CD4-positive, alpha-beta T cell (primary cell): ENCODE measurements around the gene ZNF521. TPM values are rescaled to one million over a fixed set of nuclear protein-coding genes. Genes with fewer than 3 reads are reported as not detected.

Experiments used
- ATAC-seq: fragments of 200-7000 bp; cut with Tn5 transposase; one replicate; pipeline ENCODE4 v1.10.0; 2022; ENCODE audit warnings: mild to moderate bottlenecking; ENCODE audit not compliant: poor library complexity
- CTCF ChIA-PET: fragments of 350-600 bp; sonication (Branson Sonifier 250); formaldehyde crosslinking; loops from one replicate; lab custom pipeline; 2021; ENCODE audit warnings: antibody characterized with exemption, inconsistent platforms; lab: Charles Lee
- POLR2A ChIA-PET: fragments of 350-600 bp; sonication (Branson Sonifier 250); formaldehyde crosslinking; loops from one replicate; lab custom pipeline; 2021; ENCODE audit warnings: antibody characterized with exemption, inconsistent platforms; lab: Charles Lee
- DNase-seq, 14 experiments: peaks; one replicate each; pipeline ENCODE4 v3.0.0-alpha.2; 2013 to 2020; ENCODE audit warnings: mixed read lengths in 2 of 14
- H3K27ac ChIP-seq, 2 donors: one replicate each; pipeline versions ENCODE4 v1.5.1 to v1.7.0; 2013; ENCODE audit warnings: low read length in 2 of 2, low read depth in 1 of 2, mild to moderate bottlenecking in 1 of 2
- H3K27me3 ChIP-seq, 2 experiments: 1 replicate in 1 of 2; 2 replicates in 1 of 2; pipeline versions ENCODE4 v1.6.1 to v1.7.0; 2013; ENCODE audit warnings: low read length in 2 of 2, control low read depth in 1 of 2, mild to moderate bottlenecking in 1 of 2, moderate library complexity in 1 of 2; ENCODE audit not compliant: insufficient read depth in 2 of 2, control insufficient read depth in 1 of 2
- H3K36me3 ChIP-seq: one replicate; pipeline ENCODE4 v1.6.1; 2013; ENCODE audit warnings: low read length, control low read depth; ENCODE audit not compliant: insufficient read depth
- H3K4me1 ChIP-seq: one replicate; pipeline ENCODE4 v1.6.1; 2013; ENCODE audit warnings: low read length, control low read depth; ENCODE audit not compliant: insufficient read depth
- H3K4me3 ChIP-seq: one replicate; pipeline ENCODE4 v1.5.1; 2013; ENCODE audit warnings: mild to moderate bottlenecking, low read length, moderate library complexity
- H3K9me3 ChIP-seq, 2 experiments: 1 replicate in 1 of 2; 2 replicates in 1 of 2; pipeline versions ENCODE4 v1.6.1 to v1.7.0; 2013; ENCODE audit warnings: low read length in 2 of 2, mild to moderate bottlenecking in 2 of 2, control low read depth in 1 of 2, moderate library complexity in 1 of 2; ENCODE audit not compliant: control insufficient read depth in 1 of 2, insufficient read depth in 1 of 2
- H3K27ac Mint-ChIP-seq: one replicate; pipeline ENCODE4 v1.8.0; 2020; ENCODE audit warnings: mixed read lengths
- H3K27me3 Mint-ChIP-seq: one replicate; pipeline ENCODE4 v1.8.0; 2021; ENCODE audit warnings: mixed read lengths
- H3K36me3 Mint-ChIP-seq: one replicate; pipeline ENCODE4 v1.8.0; 2021; ENCODE audit warnings: low read depth, mixed read lengths
- H3K4me1 Mint-ChIP-seq: one replicate; pipeline ENCODE4 v1.8.0; 2021; ENCODE audit warnings: low read depth, mixed read lengths
- H3K4me3 Mint-ChIP-seq: one replicate; pipeline ENCODE4 v1.8.0; 2020; ENCODE audit warnings: mild to moderate bottlenecking, mixed read lengths
- H3K9me3 Mint-ChIP-seq: one replicate; pipeline ENCODE4 v1.8.0; 2020; ENCODE audit warnings: mixed read lengths
- intact Hi-C, 2 experiments: fragments of 100-400 bp; cut with DNase I in 1 of 2; cut with micrococcal nuclease in 1 of 2; formaldehyde crosslinking; loops; one replicate each; pipeline versions ENCODE4 v1.15.1 to v1.9.0; 2023 to 2025; cut with DNase I, micrococcal nuclease
- total RNA-seq, 174 experiments: library from RNA in 2 of 174; stranded (reverse) in 2 of 174; gene quantifications; one replicate each; pipeline ENCODE4 v1.2.3 and lab custom pipeline; 2021 to 2026
- TF ChIP-seq, protein P1 (sequence below): fragments of 200-600 bp; IDR thresholded peaks from one replicate; pipeline ENCODE4 v1.8.0; 2022; ENCODE audit warnings: antibody characterized with exemption, mild to moderate bottlenecking

The ZNF521 gene
- total RNA-seq, 2 experiments from 2014 or later = not detected

DNA sequence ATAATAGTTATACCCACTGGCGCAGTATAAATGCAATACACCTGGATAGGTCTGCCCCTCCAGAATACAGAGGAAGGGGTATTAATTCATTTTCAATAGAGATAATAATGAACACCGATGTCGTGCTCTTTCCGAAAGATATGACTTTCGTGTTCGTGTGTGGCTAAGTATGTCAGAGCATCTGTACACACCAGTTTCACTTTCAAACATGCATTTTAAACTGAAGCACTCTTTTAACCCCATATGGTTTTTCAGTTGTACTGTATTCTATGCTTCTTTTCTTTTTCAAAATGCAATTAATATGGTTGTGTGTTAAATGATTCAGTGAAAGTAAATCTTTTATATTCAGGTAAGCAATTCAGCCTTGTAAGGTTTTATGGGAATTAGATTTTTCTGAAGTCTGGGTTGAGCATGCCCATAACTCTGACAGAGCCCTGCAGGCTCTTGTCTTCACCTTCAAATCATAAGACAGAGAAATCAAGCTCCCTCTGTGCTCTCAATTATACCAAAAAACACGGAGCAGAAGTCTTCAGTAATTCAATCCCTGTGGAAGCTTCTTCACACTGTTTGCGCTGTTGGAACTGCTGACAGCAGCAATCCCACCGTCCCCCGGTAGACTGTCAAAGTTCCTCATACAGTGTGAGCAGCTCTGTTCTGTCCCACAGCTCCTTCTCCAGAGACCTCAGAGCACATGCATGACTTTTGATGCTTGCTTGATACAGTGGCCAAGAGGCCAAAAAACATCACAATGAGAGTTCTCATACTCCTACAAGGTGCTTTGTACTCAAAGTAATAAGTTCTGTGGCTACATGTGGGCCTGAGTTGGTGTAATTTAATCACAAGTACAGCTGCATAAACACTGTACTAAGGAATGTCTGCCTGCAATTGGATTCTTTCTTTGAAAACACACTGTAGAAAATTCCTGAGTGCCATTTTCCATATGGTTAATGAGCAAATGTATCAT, 186.8 kb downstream of the ZNF521 start:
- Histone ChIP-seq H3K9me3 (no peaks in the 10 kb centered on the region), H3K4me1 (peaks cover 5% of the 10 kb centered on the region), H3K27me3 (no peaks in the 10 kb centered on the region), H3K27ac (no peak overlapping the region), H3K4me3 (peak overlapping the region; percentile 17), H3K36me3 (no peaks in the 10 kb centered on the region)
- peak in 1 of 14 experiments; percentile 5 for DNase-seq
- no peaks in the 10 kb centered on the region for H3K27me3 Mint-ChIP-seq
- TF ChIP-seq, protein P1, sequence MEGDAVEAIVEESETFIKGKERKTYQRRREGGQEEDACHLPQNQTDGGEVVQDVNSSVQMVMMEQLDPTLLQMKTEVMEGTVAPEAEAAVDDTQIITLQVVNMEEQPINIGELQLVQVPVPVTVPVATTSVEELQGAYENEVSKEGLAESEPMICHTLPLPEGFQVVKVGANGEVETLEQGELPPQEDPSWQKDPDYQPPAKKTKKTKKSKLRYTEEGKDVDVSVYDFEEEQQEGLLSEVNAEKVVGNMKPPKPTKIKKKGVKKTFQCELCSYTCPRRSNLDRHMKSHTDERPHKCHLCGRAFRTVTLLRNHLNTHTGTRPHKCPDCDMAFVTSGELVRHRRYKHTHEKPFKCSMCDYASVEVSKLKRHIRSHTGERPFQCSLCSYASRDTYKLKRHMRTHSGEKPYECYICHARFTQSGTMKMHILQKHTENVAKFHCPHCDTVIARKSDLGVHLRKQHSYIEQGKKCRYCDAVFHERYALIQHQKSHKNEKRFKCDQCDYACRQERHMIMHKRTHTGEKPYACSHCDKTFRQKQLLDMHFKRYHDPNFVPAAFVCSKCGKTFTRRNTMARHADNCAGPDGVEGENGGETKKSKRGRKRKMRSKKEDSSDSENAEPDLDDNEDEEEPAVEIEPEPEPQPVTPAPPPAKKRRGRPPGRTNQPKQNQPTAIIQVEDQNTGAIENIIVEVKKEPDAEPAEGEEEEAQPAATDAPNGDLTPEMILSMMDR = no peak
- ChIA-PET POLR2A (no interaction called here), CTCF (no interaction called here)
- H3K4me3 Mint-ChIP-seq = peak overlapping the region; percentile 72
- no peak for ATAC-seq
- no peaks in the 10 kb centered on the region for H3K9me3 Mint-ChIP-seq
- intact Hi-C loops = no loop called here
- peaks cover 22% of the 10 kb centered on the region for H3K4me1 Mint-ChIP-seq
- no peak overlapping the region for H3K27ac Mint-ChIP-seq
- H3K36me3 Mint-ChIP-seq = no peaks in the 10 kb centered on the region

DNA sequence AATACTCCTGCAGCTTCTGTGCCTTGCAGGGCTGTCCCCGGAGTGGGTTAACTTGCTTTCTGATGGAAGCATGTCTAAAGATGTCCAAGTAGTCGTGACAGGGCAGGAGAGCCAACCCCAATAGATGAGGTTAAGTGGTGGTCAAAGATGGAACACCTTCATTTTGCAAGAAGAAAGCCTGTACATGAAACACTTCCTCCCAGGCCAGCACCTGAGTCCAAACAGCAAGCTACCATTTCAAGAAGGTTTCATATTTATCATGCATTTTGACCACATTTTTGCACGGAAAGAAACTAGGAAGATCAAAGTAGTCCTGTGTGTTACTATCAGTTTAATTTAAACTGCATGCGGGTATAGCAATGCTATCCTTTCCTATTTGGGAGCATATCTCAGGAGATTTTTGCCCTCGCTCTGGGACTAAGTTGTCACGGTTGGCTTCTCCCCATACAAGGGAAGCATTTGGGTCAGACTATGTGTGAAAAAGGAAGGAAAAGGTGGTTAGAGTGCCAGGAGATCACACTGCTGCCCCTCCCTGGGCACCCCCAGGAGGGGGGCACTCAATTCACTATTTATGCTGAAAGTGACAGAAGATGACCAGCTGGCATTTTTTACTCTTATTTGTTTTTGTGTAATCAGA, 187.6 kb downstream of the ZNF521 start:
- Histone ChIP-seq H3K4me1 (peaks cover 5% of the 10 kb centered on the region), H3K27me3 (no peaks in the 10 kb centered on the region), H3K27ac (no peak overlapping the region), H3K4me3 (peak overlapping the region; percentile 17), H3K9me3 (no peaks in the 10 kb centered on the region), H3K36me3 (no peaks in the 10 kb centered on the region)
- no peaks in the 10 kb centered on the region for H3K27me3 Mint-ChIP-seq
- DNase-seq = no peak
- H3K4me1 Mint-ChIP-seq = peaks cover 22% of the 10 kb centered on the region
- no peak overlapping the region for H3K27ac Mint-ChIP-seq
- POLR2A ChIA-PET = no interaction called here
- no peak for ATAC-seq
- CTCF ChIA-PET = no interaction called here
- peak overlapping the region; percentile 72 for H3K4me3 Mint-ChIP-seq
- no peaks in the 10 kb centered on the region for H3K9me3 Mint-ChIP-seq
- intact Hi-C loops = no loop called here
- no peaks in the 10 kb centered on the region for H3K36me3 Mint-ChIP-seq
- TF ChIP-seq, protein P1 = no peak

DNA sequence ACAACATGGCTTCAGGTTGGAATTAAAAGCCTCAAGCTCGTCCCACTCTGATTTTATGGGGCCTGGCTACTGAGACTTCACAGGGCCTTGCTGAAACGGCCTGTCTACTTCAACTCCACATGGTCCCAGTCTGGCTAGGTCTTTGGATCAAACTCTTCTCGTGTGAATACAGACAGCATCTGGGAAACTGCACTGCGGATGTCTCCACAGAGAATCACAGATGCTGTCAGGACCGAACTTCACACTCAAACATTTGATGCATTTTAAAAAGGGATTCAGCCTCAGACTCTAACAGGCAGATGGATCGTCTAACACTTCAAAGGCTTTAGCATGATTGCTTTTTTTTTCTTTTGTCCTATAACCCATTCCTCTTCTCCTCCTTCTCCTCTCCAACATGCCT, 198.5 kb downstream of the ZNF521 start:
- Histone ChIP-seq H3K27ac (no peak overlapping the region), H3K36me3 (no peaks in the 10 kb centered on the region), H3K4me1 (no peaks in the 10 kb centered on the region), H3K9me3 (no peaks in the 10 kb centered on the region), H3K27me3 (no peaks in the 10 kb centered on the region), H3K4me3 (no peak overlapping the region)
- intact Hi-C loops = no loop called here
- ChIA-PET POLR2A (no interaction called here), CTCF (no interaction called here)
- Mint-ChIP-seq H3K4me3 (no peak overlapping the region), H3K4me1 (no peaks in the 10 kb centered on the region), H3K27me3 (peaks cover 8% of the 10 kb centered on the region), H3K36me3 (no peaks in the 10 kb centered on the region), H3K27ac (no peak overlapping the region), H3K9me3 (peaks cover 8% of the 10 kb centered on the region)
- TF ChIP-seq, protein P1 = no peak
- DNase-seq (no peak), ATAC-seq (no peak)
